Loucy (cell line): ENCODE results near the gene SLC26A8.

Experiments
- CTCF ChIP-seq: fragments of 200-600 bp; sonication (generic); conservative IDR thresholded peaks from 2 replicates; pipeline ENCODE4 v1.5.1; 2014; ENCODE audit warnings: mild to moderate bottlenecking, antibody characterized with exemption, low read length
- EZH2phosphoT487 ChIP-seq: fragments of 200-600 bp; IDR thresholded peaks from 2 replicates; pipeline ENCODE4 v1.6.1; 2018; ENCODE audit warnings: antibody characterized with exemption, mild to moderate bottlenecking, moderate library complexity, borderline replicate concordance

DNA sequence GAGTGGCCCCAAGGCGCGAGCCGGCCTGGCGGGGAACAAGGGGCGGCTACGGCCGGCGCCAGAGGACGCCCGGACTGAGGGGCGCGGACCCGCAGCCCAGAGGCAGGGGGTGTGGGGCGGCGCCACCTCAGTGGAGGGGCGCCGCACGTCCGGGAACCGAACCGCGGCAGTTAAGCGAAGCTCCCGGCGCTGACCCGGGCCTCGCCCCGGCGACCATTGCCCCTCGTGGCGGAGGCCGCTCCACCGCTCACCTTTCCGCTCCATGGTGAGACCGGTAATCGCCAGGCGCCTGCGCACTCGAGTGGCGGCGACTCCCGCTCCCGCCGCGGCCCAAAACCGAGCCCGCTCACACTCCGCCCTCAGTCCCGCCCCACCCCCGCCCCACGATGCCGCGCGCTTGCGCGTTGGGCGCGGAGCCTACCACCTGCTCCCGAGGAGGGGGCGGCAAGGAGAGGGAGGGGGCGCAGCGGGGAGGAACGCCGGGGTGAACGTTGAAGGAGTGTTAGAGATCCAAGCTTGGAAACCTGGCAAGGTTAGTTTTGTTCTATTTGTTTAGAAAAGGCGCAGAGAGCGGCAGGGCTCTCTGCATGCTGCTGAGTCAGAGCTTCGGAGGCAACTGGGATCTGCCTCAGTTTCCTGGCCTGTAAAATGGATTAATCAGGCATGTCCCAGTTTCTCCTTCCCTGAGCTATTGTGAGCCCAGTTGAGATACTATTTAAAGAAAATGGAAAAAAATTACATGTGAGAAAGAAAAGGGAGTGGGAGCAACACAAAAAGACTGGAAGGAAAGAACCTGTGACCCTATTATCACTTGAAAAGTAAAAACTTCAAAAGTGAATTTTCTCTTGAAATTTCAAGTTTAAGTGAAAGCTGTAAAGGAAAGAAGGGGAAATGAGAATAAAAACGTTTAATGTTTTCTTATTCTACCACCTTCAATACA lies 103.4 kb downstream of the SLC26A8 start, which contains the start of gene SRPK1:
- TF ChIP-seq CTCF: no peak
- no peak for TF ChIP-seq EZH2phosphoT487
